GM19372 (cell line): ENCODE data around the gene AXIN2.
"Not testable (repeated sequence)": the region's sequence is repeated elsewhere in the genome, so short reads cannot be mapped to it uniquely, and the experiment has no call there.

Experiments
- ATAC-seq: cut with Tn5 transposase; IDR thresholded peaks from one replicate; pipeline ENCODE4 v1.9.1; 2021; ENCODE audit warnings: mild to moderate bottlenecking, low read depth, moderate library complexity; ENCODE audit not compliant: unreplicated experiment

AXIN2 gene

GRCh38 chr17:65487990-65488389 is 73.5 kb downstream of the AXIN2 start:
- ATAC-seq = no peak

DNA sequence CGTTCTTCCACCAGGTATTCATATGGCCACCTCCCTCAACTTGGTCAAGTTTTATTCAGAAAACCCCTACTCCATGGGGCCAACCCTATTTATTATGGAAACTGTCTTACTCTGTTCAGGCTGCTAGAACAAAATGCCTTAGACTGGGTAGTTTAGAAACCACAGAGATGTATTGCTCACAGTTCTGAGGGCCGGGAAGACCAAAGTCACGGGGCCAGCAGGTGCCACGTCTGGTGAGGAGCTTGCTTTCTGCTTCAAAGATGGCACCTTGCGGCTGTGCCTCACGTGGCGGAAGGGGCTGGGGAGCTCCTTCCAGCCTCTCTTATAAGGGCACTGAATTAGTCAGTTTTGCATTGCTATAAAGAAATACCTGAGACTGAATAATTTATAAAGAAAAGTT is 74.3 kb downstream of the AXIN2 start:
- ATAC-seq = no peak

DNA sequence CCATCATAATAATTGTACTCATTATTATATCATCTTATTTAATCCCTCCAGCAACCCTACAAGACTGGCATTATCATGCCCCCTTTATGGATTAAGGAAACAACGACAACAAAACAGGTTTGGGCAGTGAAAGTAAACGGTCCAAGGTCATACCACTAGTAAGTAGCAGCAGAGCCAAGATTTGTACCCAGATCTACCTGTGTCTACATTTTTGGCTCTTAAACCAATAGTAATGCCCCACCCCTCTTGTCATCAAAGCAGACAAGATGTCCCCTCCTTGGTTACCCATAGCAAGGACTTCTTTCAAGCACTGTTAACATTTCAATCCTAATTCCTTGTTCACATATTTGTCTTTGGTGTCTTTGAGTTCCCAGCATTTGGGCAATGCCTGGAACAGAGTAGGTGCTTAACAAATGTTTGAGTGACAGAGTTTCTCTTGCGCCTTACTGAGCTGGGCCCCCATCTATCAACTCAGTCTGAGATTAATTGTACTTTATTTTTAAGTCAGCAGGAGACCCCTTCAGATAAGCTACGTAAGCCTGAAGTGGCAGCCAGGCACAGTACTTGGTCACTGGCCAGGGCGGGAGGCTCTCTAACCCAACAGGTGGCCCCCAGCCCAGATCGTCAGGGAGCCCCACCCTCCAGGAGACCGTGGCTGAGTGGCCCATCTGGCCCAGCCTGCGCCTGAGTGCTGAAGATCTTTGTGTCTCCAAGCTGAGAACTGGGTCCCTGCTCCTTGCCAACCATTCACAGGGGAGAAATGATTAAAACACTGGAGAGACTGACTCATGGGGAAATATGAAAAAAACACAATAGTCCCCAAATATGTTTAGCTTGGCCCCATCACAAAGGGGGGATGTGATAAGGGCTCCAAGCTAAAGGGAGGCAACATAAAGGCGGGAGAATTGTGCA is 75.8 kb downstream of the AXIN2 start:
- ATAC-seq = no peak

- not testable (repeated sequence) for ATAC-seq
Measured at GRCh38 chr17:65484405-65484804, 77.0 kb downstream of the AXIN2 start.

DNA sequence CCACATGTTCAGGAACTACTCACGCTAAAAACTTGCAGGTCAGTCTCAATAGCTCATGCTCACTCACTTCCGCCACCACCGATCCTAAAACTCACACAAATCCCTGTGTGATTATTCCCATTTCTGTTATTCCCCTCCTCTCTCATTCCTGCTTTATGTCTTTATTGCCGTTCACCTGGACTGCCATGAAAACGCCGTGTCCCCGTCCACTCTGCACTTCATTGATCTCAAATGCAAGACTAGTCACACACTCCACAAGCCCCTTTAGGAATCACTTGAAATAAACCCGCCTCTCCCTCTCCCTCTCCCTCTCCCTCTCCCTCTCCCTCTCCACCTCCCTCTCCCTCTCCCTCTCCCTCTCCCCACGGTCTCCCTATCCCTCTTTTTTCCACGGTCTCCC is 78.0 kb downstream of the AXIN2 start:
- no peak for ATAC-seq

GRCh38 chr17:65482201-65482600 is 79.2 kb downstream of the AXIN2 start:
- no peak for ATAC-seq

- ATAC-seq = no peak
Measured at GRCh38 chr17:65479282-65479681, 82.2 kb downstream of the AXIN2 start.
